GM12878 (cell line): Measurements from ENCODE around the gene NRM. TPM values are rescaled to one million over a fixed set of nuclear protein-coding genes. Genes with fewer than 3 reads are reported as not detected.
"Not testable (repeated sequence)": the region's sequence is repeated elsewhere in the genome, so short reads cannot be mapped to it uniquely, and the experiment has no call there.

Experiments used
- ATAC-seq: fragments of 200-7000 bp; cut with Tn5 transposase; 3 replicates; pipeline ENCODE4 v1.9.1; 2020; ENCODE audit warnings: mild to moderate bottlenecking, moderate library complexity
- BruUV-seq: library from RNA; stranded (reverse); fragments of 400-500 nt; replicated peaks from 2 replicates; lab custom pipeline; 2021; lab: Mats Ljungman, UMichigan
- CTCF ChIA-PET: fragments of 300-600 bp; sonication (Branson Sonifier 250); formaldehyde crosslinking; extraction: SDS; loops from one replicate; lab custom pipeline; 2021; ENCODE audit warnings: inconsistent platforms; lab: Yijun Ruan, JAX
- POLR2A ChIA-PET: fragments of 350-600 bp; formaldehyde crosslinking; extraction: SDS; loops from one replicate; lab custom pipeline; 2021; ENCODE audit warnings: inconsistent platforms; lab: Charles Lee
- RAD21 ChIA-PET: fragments of 300-600 bp; sonication (Branson Sonifier 250); formaldehyde crosslinking; loops from one replicate; lab custom pipeline; 2023; ENCODE audit warnings: antibody characterized with exemption; ENCODE audit not compliant: unreplicated experiment; lab: Charles Lee
- SMC1A ChIA-PET: fragments of 300-600 bp; sonication (Branson Sonifier 250); formaldehyde crosslinking; loops from one replicate; lab custom pipeline; 2023; ENCODE audit not compliant: unreplicated experiment, uncharacterized antibody; lab: Charles Lee
- DNase-seq: peaks from one replicate; pipeline ENCODE4 v3.0.0-alpha.2; 2011; ENCODE audit warnings: low read depth, low spot score
- FAIRE-seq: peaks from 3 replicates; lab custom pipeline; 2011; peaks lifted over from hg19 to GRCh38; lab: Jason Lieb, UNC
- H2AFZ ChIP-seq: 2 replicates; pipeline ENCODE4 v1.6.0; 2011; ENCODE audit warnings: low read depth, low read length, control low read depth; ENCODE audit not compliant: control insufficient read depth
- H3K27ac ChIP-seq: 2 replicates; pipeline ENCODE4 v1.5.1; 2011; ENCODE audit warnings: control low read depth; ENCODE audit not compliant: control insufficient read depth, insufficient read depth
- H3K27me3 ChIP-seq, 2 experiments: replicated peaks in 1 of 2; 2 replicates each; pipeline versions ENCODE4 v1.6.0 to v1.6.1; 2011; ENCODE audit warnings: low read length in 1 of 2; ENCODE audit not compliant: control insufficient read depth in 2 of 2, insufficient read depth in 2 of 2
- H3K36me3 ChIP-seq, 2 experiments: 2 replicates each; pipeline ENCODE4 v1.5.1; 2011; ENCODE audit warnings: low read length in 1 of 2; ENCODE audit not compliant: control insufficient read depth in 2 of 2, insufficient read depth in 2 of 2
- H3K4me1 ChIP-seq: 2 replicates; pipeline ENCODE4 v1.6.1; 2011; ENCODE audit warnings: mild to moderate bottlenecking, low read length, moderate library complexity, mixed read lengths; ENCODE audit not compliant: control insufficient read depth, insufficient read depth
- H3K4me2 ChIP-seq: 2 replicates; pipeline ENCODE4 v1.6.0; 2011; ENCODE audit warnings: control low read depth; ENCODE audit not compliant: control insufficient read depth, insufficient read depth
- H3K4me3 ChIP-seq: fragments of 200-600 bp; sonication (generic); 2 replicates; pipeline ENCODE4 v1.5.1; 2016
- H3K79me2 ChIP-seq: 2 replicates; pipeline ENCODE4 v1.6.0; 2011; ENCODE audit warnings: low read length; ENCODE audit not compliant: control insufficient read depth, insufficient read depth
- H3K9ac ChIP-seq: 2 replicates; pipeline ENCODE4 v1.8.0; 2011; ENCODE audit warnings: low read length, control low read depth, mixed read lengths; ENCODE audit not compliant: control insufficient read depth, insufficient read depth
- H3K9me3 ChIP-seq: replicated peaks from 3 replicates; pipeline ENCODE4 v1.5.1; 2011; ENCODE audit warnings: mild to moderate bottlenecking, low read length; ENCODE audit not compliant: control insufficient read depth, insufficient read depth
- H4K20me1 ChIP-seq: 2 replicates; pipeline ENCODE4 v1.6.0; 2011; ENCODE audit not compliant: control insufficient read depth, insufficient read depth
- ATF7 ChIP-seq: fragments of 450-650 bp; IDR thresholded peaks from 2 replicates; pipeline ENCODE4 v1.6.1; 2016; ENCODE audit warnings: low read depth, mild to moderate bottlenecking
- CTCF ChIP-seq, 3 experiments: IDR thresholded peaks in 2 of 3; conservative IDR thresholded peaks in 1 of 3; 2 replicates each; pipeline ENCODE4 v1.5.1; 2011; ENCODE audit warnings: low read depth in 3 of 3, low read length in 3 of 3, mild to moderate bottlenecking in 3 of 3, control low read depth in 2 of 3, moderate library complexity in 2 of 3, inconsistent platforms in 1 of 3, mixed read lengths in 1 of 3; ENCODE audit not compliant: control insufficient read depth in 2 of 3, insufficient read depth in 1 of 3; ENCODE audit errors: extremely low read depth in 1 of 3
- JUNB ChIP-seq: IDR thresholded peaks from 2 replicates; pipeline ENCODE4 v1.6.1; 2016; ENCODE audit warnings: antibody characterized with exemption, mild to moderate bottlenecking
- WGBS: methylation state at CpG from one replicate; pipeline ENCODE4 v1.1.6; 2016; ENCODE audit warnings: low lambda C conversion rate; ENCODE audit not compliant: insufficient replicate concordance, insufficient coverage; ENCODE audit errors: missing lambda C conversion rate; 5-methylcytosine and 5-hydroxymethylcytosine counted together
- in situ Hi-C: fragments of 300-500 bp; cut with MboI; formaldehyde crosslinking; loops from 9 replicates; pipeline ENCODE4 v1.14.3; 2018; ENCODE audit warnings: mixed read lengths
- intact Hi-C: fragments of 100-400 bp; cut with micrococcal nuclease; formaldehyde crosslinking; loops from one replicate; pipeline ENCODE4 v1.14.2; 2022; ENCODE audit not compliant: unreplicated experiment
- polyA plus RNA-seq, 11 experiments: library from polyadenylated mRNA; depleted of rRNA in 4 of 11; unstranded in 6 of 11; stranded (reverse) in 5 of 11; fragments of >200 nt; fragmentation: Nextera tagmentation in 4 of 11; fragmentation: Illumina TruSeq in 1 of 11; extraction: Ambion mirVana in 4 of 11; extraction: Trizol in 1 of 11; gene quantifications; 1 replicate in 1 of 11; 2 replicates in 10 of 11; pipeline versions ENCODE4 v1.2.1 to v1.2.3, GENCODE V29; 2011 to 2016; ENCODE audit warnings: inconsistent platforms in 2 of 11, missing spikeins in 2 of 11, low read depth in 1 of 11
- total RNA-seq, 4 experiments: library from RNA; depleted of rRNA in 3 of 4; stranded (reverse); fragments of >200 nt in 3 of 4; fragmentation: Illumina TruSeq in 1 of 4; extraction: Trizol in 1 of 4; gene quantifications; 2 replicates each; pipeline versions ENCODE4 v1.2.1 to v1.2.3, GENCODE V29; 2013 to 2021

NRM gene
- total and polyA plus RNA-seq, 10 of the 15 experiments (the other 5 are each of a cell fraction or from before 2014, with no cell fraction given) = 15.4 to 46.7 (median 29.0) TPM

- TF ChIP-seq CTCF (IDR thresholded peaks at IDR 0.05 in 2 of 3, conservative IDR thresholded peaks at IDR 0.05 in 1 of 3; ENCODE audit: control insufficient read depth in 2 of 3, extremely low read depth in 1 of 3, insufficient read depth in 1 of 3, low read depth in 3 of 3, low read length in 3 of 3) = 0 out of 6 replicates have a peak, but pooled peaks of 1 of the 3 experiments have one; percentile 17
Measured at GRCh38 chr6:30670760-30671527, 19.8 kb downstream of the NRM start (continued).

GRCh38 chr6:30666300-30666699 is 24.5 kb downstream of the NRM start:
- H3K27me3 ChIP-seq, in situ Hi-C loops, RAD21 ChIA-PET, H3K27ac ChIP-seq, intact Hi-C loops, BruUV-seq, H3K9me3 ChIP-seq, H4K20me1 ChIP-seq, H3K4me1 ChIP-seq, ATAC-seq, DNase-seq, SMC1A ChIA-PET, H3K79me2 ChIP-seq, H3K9ac ChIP-seq, H3K4me2 ChIP-seq, FAIRE-seq, POLR2A ChIA-PET, H2AFZ ChIP-seq, H3K4me3 ChIP-seq: not testable (repeated sequence)
- CTCF ChIA-PET = interaction anchor here (0.7 kb wide), 1 partner anchor 32 kb away, joined by 3 read pairs; no protein-coding TSS in a partner anchor
- TF ChIP-seq ATF7 (0 out of 2 replicates have a peak, but pooled peaks have one; percentile 40), JUNB (peak; percentile 11; the same call in 1 of the 2 replicates)
- 39% methylated on average over 2 of the region's 2 CpGs for WGBS
- H3K36me3 ChIP-seq = peaks cover 17 to 21% of the 10 kb centered on the region in 2 experiments
